ENCODE data around the gene CASTOR1. TPM values are rescaled to one million over a fixed set of nuclear protein-coding genes. Genes with fewer than 3 reads are reported as not detected.

Gene CASTOR1
- total RNA-seq, 1 experiment from 2014 or later = 3.4 TPM

DNA sequence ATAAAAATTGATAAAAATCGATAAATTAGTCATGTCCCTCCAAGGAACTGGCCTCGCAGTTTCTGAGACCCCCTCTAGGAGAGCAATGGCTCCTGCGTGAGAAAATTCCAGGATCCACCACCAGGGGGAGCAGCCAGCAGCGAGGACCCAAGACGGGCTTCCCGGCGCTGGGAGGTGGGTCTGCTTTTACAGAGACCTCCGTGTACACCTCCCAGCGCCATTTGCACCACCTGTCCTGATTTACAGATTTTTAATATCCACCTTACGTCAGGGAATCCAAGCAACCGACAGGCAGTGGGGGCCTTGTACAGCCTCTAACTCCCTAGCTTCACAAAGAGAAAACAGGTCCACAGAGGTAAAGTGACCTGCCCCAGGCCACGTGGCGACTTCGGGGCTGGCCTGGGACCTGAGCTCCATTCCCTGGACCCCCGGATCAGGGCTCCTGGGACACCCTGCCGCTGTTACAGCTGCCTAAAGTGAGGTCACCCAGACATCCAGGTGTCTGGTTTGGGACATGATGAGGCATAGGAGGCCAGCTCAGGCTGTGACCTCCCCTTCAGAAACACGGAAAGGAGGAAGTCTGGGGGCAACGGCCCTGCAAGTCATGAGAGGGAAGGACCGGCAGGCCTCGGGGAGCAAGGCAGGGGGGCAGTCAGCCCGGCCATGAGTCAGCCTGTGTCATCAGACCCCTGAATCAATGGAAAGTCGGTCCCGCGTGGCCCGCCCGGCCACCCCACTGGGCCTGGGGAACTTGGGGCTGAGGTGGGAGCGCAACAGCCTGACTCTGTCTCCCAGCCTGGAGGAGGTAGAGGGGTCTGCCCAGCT, 26.2 kb downstream of the CASTOR1 start:
- DNase-seq (ENCODE audit: low read depth, low spot score) = peak; percentile 75
- in situ Hi-C loops (cut with HindIII; ENCODE audit: low pct_unique_long_range_greater_than_20kb, low sequenced_read_pairs) = no loop called here

DNA sequence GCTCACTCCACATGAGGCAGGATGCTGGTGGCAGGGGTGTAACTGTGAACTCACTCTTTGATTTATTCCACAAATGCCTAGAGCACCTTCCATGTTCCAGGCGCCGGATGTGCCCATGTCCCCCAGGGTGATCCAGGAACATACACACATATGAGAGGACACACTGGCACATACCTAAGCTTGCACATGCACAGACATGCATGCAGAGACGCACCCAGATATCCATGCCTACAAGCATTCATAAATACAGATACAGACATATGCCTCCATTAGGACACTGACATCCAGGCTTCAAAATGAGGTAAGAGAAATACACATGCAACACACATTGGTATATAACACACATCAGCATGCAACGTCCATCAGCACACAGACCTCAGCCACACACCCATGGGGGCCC, 27.2 kb downstream of the CASTOR1 start:
- no peak for DNase-seq (ENCODE audit: low read depth, low spot score)
- in situ Hi-C loops (cut with HindIII; ENCODE audit: low pct_unique_long_range_greater_than_20kb, low sequenced_read_pairs) = no loop called here

DNA sequence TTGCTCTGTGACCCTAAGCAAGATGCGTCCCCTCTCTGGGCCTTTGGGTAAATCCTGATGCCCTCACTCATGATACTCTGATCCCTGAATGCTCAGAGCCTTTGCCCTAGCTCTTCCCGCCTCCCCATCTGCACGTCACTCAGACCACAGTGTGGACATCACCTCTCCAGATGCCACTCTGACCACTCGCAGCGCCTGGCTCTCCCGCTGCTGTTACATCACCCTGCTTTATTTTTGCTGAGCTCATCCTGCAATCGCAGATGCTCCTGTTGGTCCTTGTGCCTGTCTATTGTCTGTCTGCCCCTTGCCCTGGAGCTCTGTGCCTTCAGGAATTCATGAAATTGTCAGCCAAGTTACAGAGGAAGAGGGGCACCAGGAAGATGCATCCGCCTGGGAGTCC, 28.2 kb downstream of the CASTOR1 start:
- in situ Hi-C loops (cut with HindIII; ENCODE audit: low pct_unique_long_range_greater_than_20kb, low sequenced_read_pairs) = no loop called here
- no peak for DNase-seq (ENCODE audit: low read depth, low spot score)

DNA sequence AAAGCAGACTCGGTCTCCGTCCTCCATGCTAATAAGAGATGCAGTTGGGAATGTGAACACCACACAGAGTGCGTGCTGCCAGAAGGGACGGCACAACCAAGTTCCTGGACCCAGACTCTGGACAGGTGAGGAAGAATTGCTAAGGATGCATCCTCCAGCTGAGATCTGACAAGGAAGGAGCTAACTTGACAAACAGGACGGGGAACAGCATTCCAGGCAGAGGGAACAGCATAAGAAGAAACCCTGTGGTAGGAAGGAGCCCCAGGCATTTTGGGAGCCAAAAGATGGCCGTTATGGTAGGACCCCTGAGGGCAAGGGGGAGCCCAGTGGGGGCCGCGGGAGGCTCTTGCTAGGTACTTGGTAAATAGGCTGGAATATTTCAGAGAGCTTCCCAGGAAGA, 28.6 kb downstream of the CASTOR1 start:
- in situ Hi-C loops (cut with HindIII; ENCODE audit: low pct_unique_long_range_greater_than_20kb, low sequenced_read_pairs) = no loop called here
- DNase-seq (ENCODE audit: low read depth, low spot score) = no peak

DNA sequence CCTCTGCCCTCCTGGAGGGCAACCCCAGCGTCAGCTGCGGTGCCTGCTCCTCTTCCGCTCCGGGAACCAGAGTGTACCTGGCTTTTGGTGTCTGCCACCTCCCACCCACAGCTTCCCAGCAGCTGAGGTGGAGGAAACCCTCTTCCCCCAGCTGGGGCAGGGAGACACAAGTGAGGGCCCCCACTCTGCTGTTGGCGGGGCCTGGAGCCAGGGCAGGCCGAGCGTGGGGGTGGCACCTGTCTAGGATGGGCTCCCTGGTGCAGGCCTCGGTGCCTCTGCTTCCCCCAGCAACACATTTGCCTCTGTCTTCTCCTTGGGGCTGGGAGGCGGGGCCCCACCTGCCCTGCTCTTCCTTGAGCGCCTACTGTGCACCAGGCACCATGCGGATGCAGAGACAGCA, 29.0 kb downstream of the CASTOR1 start:
- in situ Hi-C loops (cut with HindIII; ENCODE audit: low pct_unique_long_range_greater_than_20kb, low sequenced_read_pairs) = no loop called here
- no peak for DNase-seq (ENCODE audit: low read depth, low spot score)

DNA sequence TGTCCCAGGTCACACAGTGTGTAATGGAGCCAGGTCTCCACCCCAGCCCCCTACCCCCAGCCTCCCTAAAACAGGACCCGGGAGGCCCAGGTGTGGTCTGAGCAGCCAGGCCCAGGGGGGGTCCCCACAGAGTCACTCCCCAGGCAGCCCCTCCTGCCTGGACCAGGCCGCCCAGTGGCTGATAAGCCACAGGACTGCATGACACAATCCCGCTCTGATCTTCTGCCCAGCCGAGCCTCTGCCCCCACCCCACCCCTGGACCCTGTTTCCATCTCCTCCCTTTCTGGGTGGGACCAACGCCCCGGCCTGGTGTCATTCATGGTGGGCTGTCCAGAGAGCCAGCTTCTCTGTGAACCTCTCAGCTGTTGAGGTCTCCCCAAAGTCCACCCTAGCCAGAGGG, 35.0 kb downstream of the CASTOR1 start:
- DNase-seq (ENCODE audit: low read depth, low spot score) = no peak
- in situ Hi-C loops (cut with HindIII; ENCODE audit: low pct_unique_long_range_greater_than_20kb, low sequenced_read_pairs) = no loop called here

DNA sequence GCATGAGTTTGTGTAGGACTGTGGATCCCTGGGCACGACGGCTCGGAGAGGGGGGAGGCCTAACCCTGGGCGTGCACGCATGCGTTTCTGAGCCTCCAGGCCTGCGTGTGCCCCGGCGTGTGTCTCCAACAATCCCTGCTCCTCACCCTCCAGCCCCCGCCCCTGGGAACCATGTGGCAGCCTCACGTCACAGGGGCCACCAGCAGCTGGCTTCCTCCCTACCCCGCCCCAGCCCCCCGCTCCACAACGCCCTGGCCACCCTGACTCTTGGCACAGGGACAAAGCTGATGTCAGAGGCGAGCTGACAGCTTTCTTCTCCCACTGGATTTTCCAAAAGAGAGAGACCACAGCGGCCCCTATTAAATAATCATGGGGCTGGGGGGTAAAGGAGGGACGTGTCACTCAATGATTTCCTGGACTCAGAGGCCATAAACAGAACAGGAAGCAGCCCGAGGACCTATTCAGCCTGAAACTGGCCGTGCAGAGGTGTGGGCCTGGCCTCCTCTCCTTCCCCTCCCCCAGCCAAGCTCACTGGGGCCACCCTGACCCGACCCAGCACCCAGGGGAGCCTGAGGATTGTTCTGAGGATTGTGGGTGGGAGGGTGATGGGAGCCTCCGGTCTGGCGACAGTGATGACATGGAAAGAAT, 36.0 kb downstream of the CASTOR1 start:
- in situ Hi-C loops (cut with HindIII; ENCODE audit: low pct_unique_long_range_greater_than_20kb, low sequenced_read_pairs) = no loop called here
- no peak for DNase-seq (ENCODE audit: low read depth, low spot score)

DNA sequence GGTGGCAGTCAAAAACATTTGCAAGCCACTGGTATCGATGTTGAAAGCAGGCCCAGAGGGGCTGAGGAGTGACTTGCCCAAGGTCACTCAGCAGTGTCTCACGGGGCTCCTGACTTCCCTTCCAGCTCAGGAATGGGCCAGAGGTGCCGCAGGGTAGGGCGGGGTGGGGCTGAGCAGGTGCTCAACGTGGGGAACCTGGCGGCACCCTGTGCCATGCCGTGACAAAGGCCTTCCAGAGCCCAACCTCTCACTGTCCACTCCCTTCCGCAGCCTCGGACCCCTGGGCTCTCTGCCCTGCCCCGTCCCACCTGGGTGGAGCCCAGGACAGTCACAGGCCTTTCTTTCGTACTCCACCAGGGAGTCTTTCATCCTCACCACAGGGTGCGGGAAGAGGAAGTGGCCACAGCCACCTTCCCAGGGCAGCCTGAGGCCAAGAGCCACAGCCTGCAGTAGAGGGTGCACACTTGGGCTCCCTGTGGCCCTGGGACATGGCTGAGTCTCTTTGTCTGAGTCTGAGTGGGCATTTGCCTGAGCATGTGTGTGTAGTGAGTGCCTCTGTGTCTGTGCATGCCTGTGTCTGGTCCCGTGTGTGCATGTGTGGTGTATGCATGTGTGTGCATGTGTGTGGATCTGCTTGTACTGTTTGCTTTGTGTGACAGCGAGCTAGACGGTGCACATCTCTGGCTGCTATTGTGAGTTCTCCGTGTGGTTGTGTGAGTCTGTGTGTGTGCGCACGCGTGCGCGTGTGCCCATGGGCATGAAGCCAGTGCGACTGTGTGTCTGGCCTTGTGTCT, 36.7 kb downstream of the CASTOR1 start:
- in situ Hi-C loops (cut with HindIII; ENCODE audit: low pct_unique_long_range_greater_than_20kb, low sequenced_read_pairs) = no loop called here
- no peak for DNase-seq (ENCODE audit: low read depth, low spot score)

DNA sequence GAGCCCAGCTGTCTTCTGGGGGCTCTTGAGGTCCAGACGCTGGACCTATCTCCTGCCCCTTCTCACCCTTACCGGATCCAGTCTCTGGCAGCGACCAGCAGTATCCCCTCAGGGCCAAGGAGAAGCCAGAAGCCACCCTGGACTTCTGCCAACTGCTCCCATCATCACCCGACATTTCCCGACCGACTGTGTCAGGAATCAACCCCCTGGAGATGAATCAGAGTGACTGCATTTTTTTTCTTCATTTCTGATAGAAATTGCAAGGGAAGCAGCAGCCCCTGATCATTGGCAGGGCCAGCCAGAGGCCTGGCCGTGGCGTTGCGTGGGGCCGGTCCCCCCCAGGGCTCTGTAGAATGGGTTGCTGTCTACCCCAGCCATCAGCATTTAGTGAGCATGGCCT, 37.6 kb downstream of the CASTOR1 start:
- in situ Hi-C loops (cut with HindIII; ENCODE audit: low pct_unique_long_range_greater_than_20kb, low sequenced_read_pairs) = no loop called here
- no peak for DNase-seq (ENCODE audit: low read depth, low spot score)

DNA sequence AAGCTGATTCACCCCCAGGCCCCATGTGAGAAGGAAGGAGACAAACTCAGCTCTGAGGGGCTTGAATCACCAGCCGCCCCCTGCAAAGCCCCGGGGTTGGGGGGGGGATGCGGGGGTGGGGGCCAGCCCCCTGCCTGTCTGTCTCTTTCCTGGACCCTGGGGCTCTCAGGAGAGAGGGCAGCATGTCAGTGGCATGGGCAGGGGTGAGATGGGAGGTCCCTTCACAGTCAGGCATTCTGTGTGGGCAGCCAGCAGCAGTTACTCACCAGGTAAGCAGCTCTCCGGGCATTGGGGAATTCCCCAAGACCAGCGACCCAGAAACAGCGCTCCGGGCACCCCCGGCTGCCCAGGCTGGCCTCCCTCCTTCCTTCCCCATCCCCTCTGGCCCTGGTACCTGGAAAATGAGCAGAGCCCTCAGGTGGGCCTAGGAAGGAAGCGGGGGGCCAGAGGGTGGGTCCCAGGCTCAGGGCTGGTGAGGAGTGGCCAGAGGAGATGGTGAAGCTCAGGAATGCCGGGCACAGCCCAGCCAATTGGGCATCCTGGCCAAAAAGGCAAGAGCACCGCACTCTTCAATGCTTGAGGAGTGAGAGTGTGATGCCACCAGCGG, 38.5 kb downstream of the CASTOR1 start:
- in situ Hi-C loops (cut with HindIII; ENCODE audit: low pct_unique_long_range_greater_than_20kb, low sequenced_read_pairs) = no loop called here
- DNase-seq (ENCODE audit: low read depth, low spot score) = no peak

DNA sequence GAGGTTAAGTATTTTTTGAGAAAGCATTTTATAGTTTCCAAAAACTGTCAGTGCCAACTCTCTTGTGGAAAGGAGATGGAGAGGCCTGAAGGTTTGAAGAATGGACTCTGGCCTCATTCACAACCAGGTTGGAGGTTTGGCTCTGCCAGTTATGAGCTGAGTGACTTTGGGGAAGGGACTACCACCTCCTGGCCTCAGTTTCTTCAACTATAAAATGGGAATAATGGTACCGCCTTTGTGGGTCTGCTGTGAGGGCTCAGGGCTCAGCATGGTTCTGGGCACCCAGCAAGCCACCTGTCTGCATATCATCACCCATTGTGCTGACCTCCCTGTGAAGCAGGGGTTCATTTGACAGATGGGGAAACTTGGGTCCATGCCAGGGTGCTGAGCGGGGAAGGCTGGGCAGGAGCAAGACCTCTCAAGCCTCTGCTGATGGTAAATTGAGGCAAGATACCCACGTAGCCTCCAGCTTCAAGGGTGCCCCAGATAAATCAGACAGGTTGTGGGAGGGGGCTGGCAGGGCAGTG, 39.2 kb downstream of the CASTOR1 start:
- DNase-seq (ENCODE audit: low read depth, low spot score) = no peak
- in situ Hi-C loops (cut with HindIII; ENCODE audit: low pct_unique_long_range_greater_than_20kb, low sequenced_read_pairs) = no loop called here

DNA sequence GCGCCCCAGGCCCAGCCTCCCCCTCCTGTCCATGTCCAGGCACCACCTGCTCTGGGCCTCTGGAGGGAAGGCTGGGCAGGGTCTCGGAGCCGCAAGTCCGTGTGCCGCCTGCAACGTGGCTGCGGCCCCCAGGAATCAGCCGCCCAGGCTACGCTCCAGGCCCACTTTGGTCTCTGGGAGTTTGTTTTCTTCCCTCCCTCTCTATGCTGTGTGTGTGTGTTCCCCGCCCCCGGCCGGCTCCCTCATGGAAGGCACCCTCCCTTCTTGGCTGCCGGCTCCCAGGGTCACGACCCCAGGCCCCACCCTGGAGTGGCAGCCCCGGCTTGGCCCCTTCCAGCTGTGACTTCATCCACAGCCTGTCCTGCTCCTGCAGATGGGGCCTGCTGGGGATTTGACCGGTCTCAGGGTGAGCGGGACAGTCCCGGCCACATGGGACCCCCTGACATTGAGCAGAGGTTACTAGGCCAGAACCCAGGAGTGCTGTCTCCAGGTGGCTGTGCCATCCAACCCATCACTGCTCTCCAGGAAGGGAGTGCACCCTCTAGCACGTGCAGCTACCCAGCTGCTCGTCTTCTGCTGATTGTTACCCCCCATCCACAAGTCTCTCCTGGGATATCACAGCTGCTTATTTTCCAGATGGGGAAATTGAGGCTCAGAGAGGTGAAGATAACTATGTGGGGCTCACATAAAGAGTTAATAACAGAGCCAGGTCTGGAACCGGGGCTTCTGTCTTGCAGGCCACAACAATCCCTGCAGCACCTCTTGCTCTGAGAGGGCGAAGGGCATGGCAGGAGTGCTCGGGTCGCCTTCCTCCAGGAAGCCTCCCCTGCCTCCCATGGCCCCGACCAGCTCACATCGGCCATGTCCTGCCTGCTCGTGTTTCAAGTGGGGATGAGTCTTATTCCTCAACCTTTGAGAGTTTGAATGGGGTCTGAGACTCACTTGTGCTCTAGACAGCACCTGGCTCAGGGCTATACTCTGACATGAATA, 40.0 kb downstream of the CASTOR1 start:
- no peak for DNase-seq (ENCODE audit: low read depth, low spot score)
- in situ Hi-C loops (cut with HindIII; ENCODE audit: low pct_unique_long_range_greater_than_20kb, low sequenced_read_pairs) = no loop called here

DNA sequence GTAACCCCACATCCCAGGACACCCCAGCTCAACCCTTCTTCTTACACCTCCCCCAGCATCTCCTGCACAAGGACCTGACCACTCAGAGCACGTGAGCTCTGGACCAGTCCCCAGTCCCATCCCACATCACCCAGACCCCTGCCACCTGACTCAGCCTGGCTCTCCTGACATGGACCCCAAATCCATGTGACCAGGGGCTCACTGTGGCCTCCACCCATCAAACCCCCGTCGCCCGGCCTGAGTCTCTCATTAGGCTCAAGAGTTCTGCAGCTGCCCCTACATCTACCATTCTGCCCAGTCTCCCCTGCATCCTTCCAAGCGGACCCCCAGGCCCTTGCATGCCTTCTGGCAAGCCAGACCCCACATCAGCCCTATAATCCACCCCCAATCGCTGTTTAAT, 40.8 kb downstream of the CASTOR1 start:
- no peak for DNase-seq (ENCODE audit: low read depth, low spot score)

DNA sequence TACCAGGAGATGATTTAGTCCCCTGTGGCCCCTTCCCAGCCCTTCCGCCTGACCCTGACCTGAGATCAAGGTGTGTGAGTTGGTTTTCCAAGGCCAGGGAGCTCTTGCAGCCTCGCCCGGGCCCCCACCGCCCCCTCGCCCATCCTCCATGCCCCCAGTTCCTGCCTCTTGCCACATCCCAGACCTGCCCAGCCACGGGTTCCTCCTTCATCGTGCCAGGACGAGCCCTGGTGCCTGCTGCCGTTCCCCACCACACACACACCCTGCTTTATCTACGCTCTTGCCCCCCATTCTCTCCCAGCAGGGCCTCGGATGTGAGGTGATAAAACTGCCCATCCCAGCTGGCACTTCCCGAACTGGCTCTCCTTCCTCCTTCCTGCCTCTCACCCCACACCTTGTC, 41.3 kb downstream of the CASTOR1 start:
- no peak for DNase-seq (ENCODE audit: low read depth, low spot score)
- in situ Hi-C loops (cut with HindIII; ENCODE audit: low pct_unique_long_range_greater_than_20kb, low sequenced_read_pairs) = no loop called here

More for the DNA sequence above, 40.8 kb downstream of the CASTOR1 start:
- in situ Hi-C loops (cut with HindIII; ENCODE audit: low pct_unique_long_range_greater_than_20kb, low sequenced_read_pairs) = no loop called here

DNA sequence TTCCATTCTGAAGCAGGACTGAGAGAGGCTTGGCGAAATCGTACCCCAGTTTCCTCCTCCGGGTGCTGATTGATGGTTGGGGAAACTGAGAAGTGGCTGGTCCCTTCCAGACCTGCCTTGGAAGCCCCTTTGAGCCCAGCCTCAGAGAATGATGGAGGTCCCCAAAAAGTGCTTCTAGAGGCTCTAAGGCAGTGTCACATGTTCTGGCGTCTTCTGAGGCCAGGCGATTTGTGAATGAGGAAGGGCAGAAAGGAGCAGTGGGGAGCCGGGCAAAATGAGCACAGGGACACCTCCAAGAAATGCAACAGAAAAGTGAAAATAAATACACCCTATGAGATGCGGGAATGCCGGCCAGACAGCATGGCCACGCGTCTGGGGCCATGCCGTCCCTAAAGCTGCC, 41.7 kb downstream of the CASTOR1 start:
- DNase-seq (ENCODE audit: low read depth, low spot score) = no peak
- in situ Hi-C loops (cut with HindIII; ENCODE audit: low pct_unique_long_range_greater_than_20kb, low sequenced_read_pairs) = no loop called here

DNA sequence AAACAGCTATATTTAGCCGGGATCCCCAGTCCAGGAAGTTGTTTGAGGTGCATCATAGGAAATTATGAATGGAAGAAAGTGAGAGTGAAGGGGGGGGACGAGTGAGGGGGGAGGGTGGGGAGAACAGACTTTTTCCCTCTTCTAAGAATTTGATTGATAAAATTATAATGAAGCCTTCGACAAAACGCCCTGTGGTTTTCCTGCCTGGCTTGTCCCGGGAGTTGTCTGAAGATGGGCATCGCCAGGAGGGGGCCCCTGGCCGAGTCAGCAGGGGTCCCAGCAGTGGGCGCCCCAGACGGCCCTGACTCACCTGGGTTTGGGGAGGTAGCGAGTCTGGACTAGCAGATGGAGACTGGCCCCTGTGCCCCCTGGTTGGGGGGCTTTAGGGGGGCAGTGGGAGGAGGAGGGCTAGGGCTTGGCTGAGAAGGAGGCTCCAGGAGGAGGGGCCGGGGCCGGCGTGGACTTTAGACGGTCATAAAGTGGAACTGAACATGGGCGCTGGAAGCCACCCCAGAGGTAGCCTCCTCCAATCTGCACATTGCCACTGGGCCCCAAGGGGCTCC, 42.4 kb downstream of the CASTOR1 start:
- in situ Hi-C loops (cut with HindIII; ENCODE audit: low pct_unique_long_range_greater_than_20kb, low sequenced_read_pairs) = no loop called here
- DNase-seq (ENCODE audit: low read depth, low spot score) = no peak

Data from SK-MEL-5 (cell line).